Brain microvascular endothelial cell (primary cell): ENCODE data around the gene RPS15A.

ENCODE experiments used
- DNase-seq: peaks from one replicate; pipeline ENCODE4 v3.0.0-alpha.2; 2020
- H3K27ac ChIP-seq: fragments of 250-450 bp; sonication (Bioruptor Pico); 2 replicates; pipeline ENCODE4 v1.5.1; 2020; ENCODE audit warnings: mild to moderate bottlenecking, moderate library complexity
- H3K27me3 ChIP-seq: fragments of 250-450 bp; sonication (Bioruptor Pico); replicated peaks from 2 replicates; pipeline ENCODE4 v1.5.1; 2020; ENCODE audit warnings: mild to moderate bottlenecking
- H3K36me3 ChIP-seq: fragments of 250-450 bp; sonication (Bioruptor Pico); replicated peaks from 2 replicates; pipeline ENCODE4 v1.5.1; 2020; ENCODE audit warnings: mild to moderate bottlenecking
- H3K4me3 ChIP-seq: 2 replicates; pipeline ENCODE4 v1.5.1; 2011; ENCODE audit warnings: low read depth, mild to moderate bottlenecking, control low read depth, low read length, moderate library complexity
- CTCF ChIP-seq: IDR thresholded peaks from 2 replicates; pipeline ENCODE4 v1.5.1; 2011; ENCODE audit warnings: low read depth, mild to moderate bottlenecking, moderate library complexity, low read length, control low read depth, inconsistent platforms; ENCODE audit errors: missing control alignments
- in situ Hi-C: cut with HindIII; loops from 2 replicates; pipeline ENCODE4 v1.10.0; 2017; ENCODE audit warnings: low sequenced_read_pairs, low pct_ligation_motif_present

Gene RPS15A

GRCh38 chr16:18832613-18833012 is 42.5 kb upstream of the RPS15A start:
- no peak for DNase-seq
- H3K36me3 ChIP-seq, result peaks cover 81% of the 10 kb centered on the region
- no peak overlapping the region for H3K4me3 ChIP-seq
- no peaks in the 10 kb centered on the region for H3K27me3 ChIP-seq
- in situ Hi-C loops, result no loop called here
- H3K27ac ChIP-seq, result no peak overlapping the region
- TF ChIP-seq CTCF, result no peak

- in situ Hi-C loops, result no loop called here
- no peaks in the 10 kb centered on the region for H3K27me3 ChIP-seq
- DNase-seq, result no peak
- H3K27ac ChIP-seq, result no peak overlapping the region
- peaks cover 77% of the 10 kb centered on the region for H3K36me3 ChIP-seq
- no peak for TF ChIP-seq CTCF
- no peak overlapping the region for H3K4me3 ChIP-seq
Measured at GRCh38 chr16:18832006-18832405, 41.9 kb upstream of the RPS15A start.

- H3K36me3 ChIP-seq, result peaks cover 54% of the 10 kb centered on the region
- in situ Hi-C loops, result no loop called here
- no peaks in the 10 kb centered on the region for H3K27me3 ChIP-seq
- no peak for TF ChIP-seq CTCF
- no peak overlapping the region for H3K27ac ChIP-seq
- no peak for DNase-seq
- H3K4me3 ChIP-seq, result no peak overlapping the region
Measured at GRCh38 chr16:18829251-18829650, 39.1 kb upstream of the RPS15A start.

GRCh38 chr16:18827890-18828289 is 37.8 kb upstream of the RPS15A start:
- TF ChIP-seq CTCF, result no peak
- Histone ChIP-seq H3K36me3 (peaks cover 43% of the 10 kb centered on the region), H3K27me3 (no peaks in the 10 kb centered on the region), H3K27ac (no peak overlapping the region), H3K4me3 (no peak overlapping the region)
- in situ Hi-C loops, result no loop called here
- DNase-seq, result no peak

- no peak for TF ChIP-seq CTCF
- H3K36me3 ChIP-seq, result peaks cover 65% of the 10 kb centered on the region
- H3K27ac ChIP-seq, result no peak overlapping the region
Measured at GRCh38 chr16:18816286-18816685, 26.2 kb upstream of the RPS15A start.

GRCh38 chr16:18811925-18812324 is 21.8 kb upstream of the RPS15A start:
- H3K4me3 ChIP-seq, result no peak overlapping the region
- TF ChIP-seq CTCF, result no peak
- no peak overlapping the region for H3K27ac ChIP-seq
- H3K36me3 ChIP-seq, result peaks cover 68% of the 10 kb centered on the region
- DNase-seq, result no peak
- in situ Hi-C loops, result no loop called here
- H3K27me3 ChIP-seq, result no peaks in the 10 kb centered on the region

More at GRCh38 chr16:18816286-18816685, 26.2 kb upstream of the RPS15A start:
- in situ Hi-C loops, result no loop called here
- no peak overlapping the region for H3K4me3 ChIP-seq
- DNase-seq, result no peak
- H3K27me3 ChIP-seq, result no peaks in the 10 kb centered on the region
